ENCODE data around the gene LRRFIP1.

GRCh38 chr2:237759176-237759575, 131.8 kb downstream of the LRRFIP1 start:
- TF ChIP-seq CTCF (IDR thresholded peaks at IDR 0.05 in 2 of 3, conservative IDR thresholded peaks at IDR 0.05 in 1 of 3; ENCODE audit: control insufficient read depth in 2 of 3, extremely low read depth in 1 of 3, insufficient read depth in 1 of 3, low read depth in 3 of 3, low read length in 3 of 3) (no peak), RAD21 (IDR thresholded peaks at IDR 0.05; ENCODE audit: insufficient read depth, low read depth, low read length) (no peak), MXI1 (IDR thresholded peaks at IDR 0.05; ENCODE audit: low read depth, low read length) (no peak), ZNF24 (IDR thresholded peaks at IDR 0.05) (no peak), GABPA (IDR thresholded peaks at IDR 0.05; ENCODE audit: low read depth) (no peak), ZNF687 (IDR thresholded peaks at IDR 0.05) (no peak), POU2F2 (IDR thresholded peaks at IDR 0.05; ENCODE audit: borderline replicate concordance, low read depth, low read length) (no peak), LARP7 (IDR thresholded peaks at IDR 0.05) (no peak)

Measured in GM12878 (cell line).